HepG2 (cell line): ENCODE results near the gene SETD1B. TPM values are rescaled to one million over a fixed set of nuclear protein-coding genes. Genes with fewer than 3 reads are reported as not detected.

Experiments
- HES4 ChIP-seq: sonication (generic); formaldehyde crosslinking; IDR thresholded peaks from 2 replicates; pipeline ENCODE4 v1.9.0; 2021; ENCODE audit warnings: mild to moderate bottlenecking, missing genetic modification reagents, borderline replicate concordance
- HMGXB4 ChIP-seq, 2 experiments: sonication (generic) in 1 of 2; formaldehyde crosslinking in 1 of 2; IDR thresholded peaks; 2 replicates each; pipeline versions ENCODE4 v1.4.0 to v1.6.1; 2018 to 2020; ENCODE audit warnings: missing genetic modification reagents in 2 of 2, borderline replicate concordance in 1 of 2, low read depth in 1 of 2, mild to moderate bottlenecking in 1 of 2, missing biosample characterization in 1 of 2
- MTA1 ChIP-seq: sonication (generic); formaldehyde crosslinking; IDR thresholded peaks from 2 replicates; pipeline ENCODE4 v1.4.0; 2020; ENCODE audit warnings: missing genetic modification reagents, mild to moderate bottlenecking, borderline replicate concordance
- MXI1 ChIP-seq: IDR thresholded peaks from 3 replicates; pipeline ENCODE4 v1.6.1; 2012; ENCODE audit warnings: low read depth, low read length, inconsistent platforms, borderline replicate concordance
- NFE2 ChIP-seq: sonication (generic); formaldehyde crosslinking; IDR thresholded peaks from 2 replicates; pipeline ENCODE4 v1.4.0; 2020; ENCODE audit warnings: missing genetic modification reagents
- SATB2 ChIP-seq: sonication (generic); formaldehyde crosslinking; IDR thresholded peaks from 2 replicates; pipeline ENCODE4 v1.5.0; 2020; ENCODE audit warnings: missing genetic modification reagents
- SKI ChIP-seq: fragments of 450-650 bp; IDR thresholded peaks from one replicate; pipeline ENCODE4 v1.6.1; 2018; ENCODE audit warnings: mild to moderate bottlenecking; ENCODE audit not compliant: partially characterized antibody
- SOX13 ChIP-seq, 3 experiments: fragments of 450-650 bp in 1 of 3; sonication (generic) in 1 of 3; formaldehyde crosslinking in 1 of 3; IDR thresholded peaks in 2 of 3; conservative IDR thresholded peaks in 1 of 3; 2 replicates each; pipeline versions ENCODE4 v1.5.0 to v1.6.1; 2016 to 2020; ENCODE audit warnings: antibody characterized with exemption in 1 of 3, mild to moderate bottlenecking in 1 of 3, missing compliant biosample characterization in 1 of 3, missing genetic modification reagents in 1 of 3, moderate library complexity in 1 of 3
- SPEN ChIP-seq: sonication (generic); formaldehyde crosslinking; IDR thresholded peaks from 2 replicates; pipeline ENCODE4 v1.5.1; 2020; ENCODE audit warnings: low read depth, mild to moderate bottlenecking, missing genetic modification reagents
- TGIF2 ChIP-seq: IDR thresholded peaks from 2 replicates; pipeline ENCODE4 v1.6.1; 2016; ENCODE audit warnings: control low read depth, missing compliant biosample characterization
- TOPORS ChIP-seq: sonication (generic); formaldehyde crosslinking; IDR thresholded peaks from 2 replicates; pipeline ENCODE4 v1.8.0; 2023; ENCODE audit warnings: mild to moderate bottlenecking, missing genetic modification reagents
- ZNF318 ChIP-seq: sonication (generic); formaldehyde crosslinking; IDR thresholded peaks from 2 replicates; pipeline ENCODE4 v1.4.0; 2020; ENCODE audit warnings: mild to moderate bottlenecking, missing genetic modification reagents
- ZNF780A ChIP-seq: sonication (generic); formaldehyde crosslinking; IDR thresholded peaks from 2 replicates; pipeline ENCODE4 v1.8.0; 2022; ENCODE audit warnings: mild to moderate bottlenecking, missing genetic modification reagents, moderate library complexity
- polyA plus RNA-seq, 8 experiments: library from polyadenylated mRNA; depleted of rRNA in 3 of 8; stranded (reverse) in 7 of 8; unstranded in 1 of 8; fragments of >200 nt; fragmentation: Illumina TruSeq in 4 of 8; extraction: Trizol in 4 of 8; gene quantifications; 2 replicates each; pipeline versions ENCODE4 v1.2.1 to v1.2.3, GENCODE V29; 2011 to 2016; ENCODE audit warnings: low read depth in 4 of 8, missing spikeins in 1 of 8, mixed read lengths in 1 of 8; ENCODE audit not compliant: insufficient read depth in 1 of 8
- total RNA-seq, 5 experiments: library from RNA; depleted of rRNA; stranded (reverse); fragments of >200 nt; fragmentation: Illumina TruSeq; extraction: Trizol; gene quantifications; 2 replicates each; pipeline ENCODE4 v1.2.3, GENCODE V29; 2016; ENCODE audit warnings: low read depth in 1 of 5
- TF ChIP-seq, protein P1 (sequence below): sonication (generic); formaldehyde crosslinking; IDR thresholded peaks from 2 replicates; pipeline ENCODE4 v1.5.1; 2020; ENCODE audit warnings: missing genetic modification reagents, mild to moderate bottlenecking, borderline replicate concordance

Gene SETD1B
- total and polyA plus RNA-seq, 2 of the 13 experiments (the other 11 are each of a cell fraction or from before 2014, with no cell fraction given), result 1.1 to 1.4 TPM

- no peak for TF ChIP-seq ZNF318 (CRISPR knock-in tag)
- no peak for TF ChIP-seq TGIF2 (CRISPR knock-in tag)
- no peak for TF ChIP-seq ZNF780A (CRISPR knock-in tag)
- peak; percentile 30 for TF ChIP-seq SKI
- no peak for TF ChIP-seq SATB2 (CRISPR knock-in tag)
- no peak for TF ChIP-seq HES4
- no peak for TF ChIP-seq MTA1 (CRISPR knock-in tag)
- no peak for TF ChIP-seq NFE2 (CRISPR knock-in tag)
- TF ChIP-seq MXI1, result peak; percentile 24; the same call in 1 of the 3 replicates
- TF ChIP-seq TOPORS, result no peak
- TF ChIP-seq, protein P1, sequence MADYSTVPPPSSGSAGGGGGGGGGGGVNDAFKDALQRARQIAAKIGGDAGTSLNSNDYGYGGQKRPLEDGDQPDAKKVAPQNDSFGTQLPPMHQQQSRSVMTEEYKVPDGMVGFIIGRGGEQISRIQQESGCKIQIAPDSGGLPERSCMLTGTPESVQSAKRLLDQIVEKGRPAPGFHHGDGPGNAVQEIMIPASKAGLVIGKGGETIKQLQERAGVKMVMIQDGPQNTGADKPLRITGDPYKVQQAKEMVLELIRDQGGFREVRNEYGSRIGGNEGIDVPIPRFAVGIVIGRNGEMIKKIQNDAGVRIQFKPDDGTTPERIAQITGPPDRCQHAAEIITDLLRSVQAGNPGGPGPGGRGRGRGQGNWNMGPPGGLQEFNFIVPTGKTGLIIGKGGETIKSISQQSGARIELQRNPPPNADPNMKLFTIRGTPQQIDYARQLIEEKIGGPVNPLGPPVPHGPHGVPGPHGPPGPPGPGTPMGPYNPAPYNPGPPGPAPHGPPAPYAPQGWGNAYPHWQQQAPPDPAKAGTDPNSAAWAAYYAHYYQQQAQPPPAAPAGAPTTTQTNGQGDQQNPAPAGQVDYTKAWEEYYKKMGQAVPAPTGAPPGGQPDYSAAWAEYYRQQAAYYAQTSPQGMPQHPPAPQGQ (CRISPR knock-in tag), result no peak
- no peak for TF ChIP-seq SOX13 (IDR thresholded peaks at IDR 0.05)
- TF ChIP-seq SOX13 (CRISPR knock-in tag; conservative IDR thresholded peaks at IDR 0.05 in 1 of 2, IDR thresholded peaks at IDR 0.05 in 1 of 2), result 0 out of 4 replicates have a peak, but pooled peaks of 1 of the 2 experiments have one; percentile 8
- peak in 1 of 2 experiments; percentile 39; a peak in 2 of 4 replicates for TF ChIP-seq HMGXB4 (CRISPR knock-in tag; IDR thresholded peaks at IDR 0.05; ENCODE audit: borderline replicate concordance in 1 of 2, low read depth in 1 of 2)
- peak; percentile 46; the same call in 1 of the 2 replicates for TF ChIP-seq SPEN (CRISPR knock-in tag)
Observed at GRCh38 chr12:121791671-121792551, 11.9 kb upstream of the SETD1B start (continued).
